Heart left ventricle (tissue), 16 donors: ENCODE measurements around the gene LIN28B. TPM values are rescaled to one million over a fixed set of nuclear protein-coding genes. Genes with fewer than 3 reads are reported as not detected.

Experiments used
- ATAC-seq, 4 donors: fragments of 200-7000 bp; cut with Tn5 transposase; one replicate each; pipeline ENCODE4 v1.9.1; 2020 to 2022; ENCODE audit warnings: moderate library complexity in 4 of 4, mild to moderate bottlenecking in 3 of 4, moderate number of reproducible peaks in 1 of 4
- DNase-seq, 5 donors: peaks; one replicate each; pipeline ENCODE4 v3.0.0-alpha.2; 2020
- H3K27ac ChIP-seq, 12 donors: fragments of 200-600 bp; sonication (generic) in 4 of 12; one replicate each; pipeline versions ENCODE4 v1.5.0 to v1.8.0; 2016 to 2022; ENCODE audit warnings: mild to moderate bottlenecking in 2 of 12
- H3K27me3 ChIP-seq, 9 donors: fragments of 200-600 bp; sonication (generic) in 2 of 9; one replicate each; pipeline versions ENCODE4 v1.5.1 to v1.8.0; 2016 to 2022; ENCODE audit warnings: mild to moderate bottlenecking in 3 of 9
- H3K36me3 ChIP-seq, 9 donors: fragments of 200-600 bp; sonication (generic) in 2 of 9; one replicate each; pipeline versions ENCODE4 v1.5.0 to v1.8.0; 2018 to 2022; ENCODE audit warnings: mild to moderate bottlenecking in 2 of 9
- H3K4me1 ChIP-seq, 12 donors: fragments of 200-600 bp; sonication (generic) in 4 of 12; one replicate each; pipeline versions ENCODE4 v1.5.0 to v1.8.0; 2016 to 2022; ENCODE audit warnings: mild to moderate bottlenecking in 3 of 12
- H3K4me3 ChIP-seq, 12 donors: fragments of 200-600 bp; sonication (generic) in 4 of 12; one replicate each; pipeline versions ENCODE4 v1.5.0 to v1.8.0; 2017 to 2022; ENCODE audit warnings: mild to moderate bottlenecking in 9 of 12, moderate library complexity in 4 of 12
- H3K9me3 ChIP-seq, 12 donors: fragments of 200-600 bp; sonication (generic) in 4 of 12; one replicate each; pipeline versions ENCODE4 v1.5.0 to v1.8.0; 2016 to 2022; ENCODE audit warnings: mild to moderate bottlenecking in 1 of 12
- CTCF ChIP-seq, 12 donors: fragments of 200-600 bp; sonication (generic) in 4 of 12; IDR thresholded peaks; one replicate each; pipeline versions ENCODE4 v1.5.0 to v1.8.0; 2018 to 2022; ENCODE audit warnings: antibody characterized with exemption in 12 of 12, mild to moderate bottlenecking in 5 of 12
- POLR2A ChIP-seq, 2 donors: fragments of 450-650 bp; IDR thresholded peaks; one replicate each; pipeline ENCODE4 v1.6.1; 2017; ENCODE audit warnings: antibody characterized with exemption in 2 of 2, mild to moderate bottlenecking in 2 of 2, moderate library complexity in 2 of 2
- WGBS, 4 donors: extraction: QIAGEN DNeasy Blood & Tissue Kit in 2 of 4; methylation state at CpG; one replicate each; pipeline versions ENCODE4 v1.1.5 to v1.1.7; 2013 to 2018; 5-methylcytosine and 5-hydroxymethylcytosine counted together
- intact Hi-C, 10 donors: fragments of 100-400 bp; cut with DNase I; formaldehyde crosslinking; loops; one replicate each; pipeline versions ENCODE4 v1.11.1 to v1.14.2; 2022
- polyA plus RNA-seq, 2 donors: library from polyadenylated mRNA; stranded (reverse); fragments of 200-250 nt; gene quantifications; one replicate each; pipeline ENCODE4 v1.2.3, GENCODE V29; 2013
- total RNA-seq, 9 donors: library from RNA; depleted of rRNA in 2 of 9; stranded (reverse); fragments of >200 nt in 2 of 9; fragmentation: NEBNext Ultra II Directional in 3 of 9; extraction: Animal tissue kit (Norgen Biotek cat#: 25700) in 3 of 9; gene quantifications; one replicate each; pipeline versions ENCODE4 v1.1.0 to v1.2.4, GENCODE V29; 2016 to 2023
- donor health status: ischemic (EF 13 %, LVEDD 7.1; RV severe dilation, severe dysfunction).
- donor health status: healthy with polysubstance abuse.
- donor health status: DM: no; HTN: yes; CAD: no.
- donor health status: DM: no; HTN: no; CAD: no.
- donor health status: ischemic (EF 25% LVEDD 6.9; RV normal size, moderate dysfunction).
- donor health status: ischemic (EF 25% LVEDD 5.7; RV mildly dilated, moderate dysfunction).
- donor health status: healthy.
- donor health status: DM: yes; HTN: yes; CAD: no.
- donor health status: ischemic (EF 35%, LVEDD 5.7; RV mildly dilated, moderate dysfunction).
- donor health status: nonischemic (EF 11% LVEDD 7.7; RV severe dilation, severe dysfunction).
- donor health status: DM: yes; HTN: yes; CAD: no.
- donor health status: PGD.
- donor health status: ischemic (EF 29% LVEDD 5.4; RV normal size, mild dysfunction).
- donor health status: nonischemic (EF 23%, LVEDD 6.1; RV moderate dilation, normal function).

LIN28B gene
- total and polyA plus RNA-seq, 11 donors, result not detected

GRCh38 chr6:104921896-104922295 is 35.0 kb upstream of the LIN28B start:
- H3K27ac ChIP-seq, result no peak overlapping the region
- intact Hi-C loops, result no loop called here
- TF ChIP-seq CTCF (IDR thresholded peaks at IDR 0.05), result no peak
- TF ChIP-seq POLR2A (IDR thresholded peaks at IDR 0.05), result no peak

GRCh38 chr6:104928141-104928540 is 28.8 kb upstream of the LIN28B start:
- ATAC-seq (no peak), DNase-seq (no peak)
- no peaks in the 10 kb centered on the region for H3K36me3 ChIP-seq
- H3K27ac ChIP-seq, result no peak overlapping the region
- intact Hi-C loops, result no loop called here
- H3K4me3 ChIP-seq, result no peak overlapping the region
- TF ChIP-seq CTCF (IDR thresholded peaks at IDR 0.05), result no peak
- no peak for TF ChIP-seq POLR2A (IDR thresholded peaks at IDR 0.05)
- H3K27me3 ChIP-seq, result peaks cover 0 to 24% (median 0%) of the 10 kb centered on the region in 9 donors
- H3K9me3 ChIP-seq, result no peaks in the 10 kb centered on the region
- WGBS, 4 donors, result 41 to 63% (median 56%) methylated on average over 3 of the region's 3 CpGs
- H3K4me1 ChIP-seq, result no peaks in the 10 kb centered on the region

More at GRCh38 chr6:104921896-104922295, 35.0 kb upstream of the LIN28B start:
- DNase-seq (no peak), ATAC-seq (no peak)
- Histone ChIP-seq H3K27me3 (peaks cover 0 to 22% (median 6%) of the 10 kb centered on the region in 9 donors), H3K4me3 (no peak overlapping the region), H3K4me1 (no peaks in the 10 kb centered on the region), H3K9me3 (peaks cover 0 to 8% (median 0%) of the 10 kb centered on the region in 12 donors), H3K36me3 (no peaks in the 10 kb centered on the region)
- 10 to 34% (median 22%) methylated on average over 1 of the region's 1 CpG for WGBS, 4 donors

GRCh38 chr6:104929353-104929752 is 27.6 kb upstream of the LIN28B start:
- no peaks in the 10 kb centered on the region for H3K9me3 ChIP-seq
- H3K4me3 ChIP-seq, result no peak overlapping the region
- no peak for ATAC-seq
- no peaks in the 10 kb centered on the region for H3K4me1 ChIP-seq
- 63 to 90% (median 83%) methylated on average over 5 of the region's 5 CpGs for WGBS, 4 donors
- TF ChIP-seq CTCF (IDR thresholded peaks at IDR 0.05) (no peak), POLR2A (IDR thresholded peaks at IDR 0.05) (no peak)
- H3K27me3 ChIP-seq, result peaks cover 0 to 25% (median 0%) of the 10 kb centered on the region in 9 donors
- no peaks in the 10 kb centered on the region for H3K36me3 ChIP-seq
- no peak for DNase-seq
- H3K27ac ChIP-seq, result no peak overlapping the region
- intact Hi-C loops, result no loop called here

- H3K9me3 ChIP-seq, result no peaks in the 10 kb centered on the region
- H3K36me3 ChIP-seq, result no peaks in the 10 kb centered on the region
- ATAC-seq (no peak), DNase-seq (no peak)
- no peak overlapping the region for H3K4me3 ChIP-seq
- 72 to 81% (median 79%) methylated on average over 2 of the region's 2 CpGs for WGBS, 4 donors
- H3K4me1 ChIP-seq, result no peaks in the 10 kb centered on the region
- H3K27me3 ChIP-seq, result peaks cover 0 to 35% (median 0%) of the 10 kb centered on the region in 9 donors
- no peak for TF ChIP-seq CTCF (IDR thresholded peaks at IDR 0.05)
- no peak overlapping the region for H3K27ac ChIP-seq
- intact Hi-C loops, result no loop called here
Measured at GRCh38 chr6:104930939-104931338, 26.0 kb upstream of the LIN28B start.
